Mesendoderm (in vitro differentiated cells): ENCODE data around the gene ARFGAP3.
A peak's percentile ranks its signal among the peaks of the same experiment; 100 is the strongest.

Source experiments
- DNase-seq: peaks from one replicate; pipeline ENCODE4 v3.0.0; 2013
- H2AK5ac ChIP-seq: 2 replicates; pipeline ENCODE4 v1.6.1; 2013; ENCODE audit warnings: low read length, inconsistent platforms
- H2BK120ac ChIP-seq: 2 replicates; pipeline ENCODE4 v1.6.1; 2013; ENCODE audit warnings: low read depth, mild to moderate bottlenecking, low read length, moderate library complexity, mixed read lengths
- H2BK15ac ChIP-seq: replicated peaks from 2 replicates; pipeline ENCODE4 v1.6.1; 2013; ENCODE audit warnings: low read depth, mild to moderate bottlenecking, moderate library complexity
- H2BK5ac ChIP-seq: 2 replicates; pipeline ENCODE4 v1.6.1; 2013; ENCODE audit warnings: low read length, inconsistent platforms
- H3K18ac ChIP-seq: 2 replicates; pipeline ENCODE4 v1.6.1; 2013; ENCODE audit warnings: mild to moderate bottlenecking, low read length, mixed read lengths
- H3K23ac ChIP-seq: one replicate; pipeline ENCODE4 v1.6.1; 2013; ENCODE audit warnings: low read length
- H3K27ac ChIP-seq: 2 replicates; pipeline ENCODE4 v1.5.1; 2013; ENCODE audit warnings: low read depth, mild to moderate bottlenecking, inconsistent platforms, low read length, moderate library complexity
- H3K27me3 ChIP-seq: 2 replicates; pipeline ENCODE4 v1.6.1; 2013; ENCODE audit warnings: low read length, control low read depth, mild to moderate bottlenecking, inconsistent platforms; ENCODE audit not compliant: insufficient read depth, poor library complexity
- H3K36me3 ChIP-seq: 2 replicates; pipeline ENCODE4 v1.6.1; 2013; ENCODE audit warnings: low read length, inconsistent platforms; ENCODE audit not compliant: control insufficient read depth, insufficient read depth
- H3K4ac ChIP-seq: one replicate; pipeline ENCODE4 v1.6.1; 2013; ENCODE audit warnings: low read depth, mild to moderate bottlenecking, low read length, moderate library complexity
- H3K4me1 ChIP-seq: 2 replicates; pipeline ENCODE4 v1.6.1; 2013; ENCODE audit warnings: low read depth, low read length, inconsistent platforms; ENCODE audit not compliant: control insufficient read depth
- H3K4me2 ChIP-seq: 2 replicates; pipeline ENCODE4 v1.6.1; 2013; ENCODE audit warnings: low read length
- H3K4me3 ChIP-seq: 2 replicates; pipeline ENCODE4 v1.5.1; 2013; ENCODE audit warnings: mild to moderate bottlenecking, low read length
- H3K56ac ChIP-seq: one replicate; pipeline ENCODE4 v1.6.1; 2013; ENCODE audit warnings: low read length
- H3K79me1 ChIP-seq: 2 replicates; pipeline ENCODE4 v1.6.1; 2013; ENCODE audit warnings: low read length, inconsistent platforms
- H3K79me2 ChIP-seq: 2 replicates; pipeline ENCODE4 v1.6.1; 2013; ENCODE audit warnings: mild to moderate bottlenecking, low read length; ENCODE audit not compliant: control insufficient read depth, insufficient read depth
- H3K9ac ChIP-seq: 2 replicates; pipeline ENCODE4 v1.6.1; 2013; ENCODE audit warnings: low read length, inconsistent platforms
- H4K5ac ChIP-seq: one replicate; pipeline ENCODE4 v1.6.1; 2013; ENCODE audit warnings: low read length
- H4K8ac ChIP-seq: one replicate; pipeline ENCODE4 v1.6.1; 2013; ENCODE audit warnings: low read depth, mild to moderate bottlenecking, control low read depth, low read length, moderate library complexity
- WGBS: extraction: QIAGEN DNeasy Blood & Tissue Kit; methylation state at CpG from one replicate; pipeline ENCODE4 v1.1.7; 2013; ENCODE audit warnings: low lambda C conversion rate, missing lambda C conversion rate; ENCODE audit not compliant: insufficient coverage; ENCODE audit errors: extremely low coverage; 5-methylcytosine and 5-hydroxymethylcytosine counted together

ARFGAP3 gene

GRCh38 chr22:42825796-42826195, 31.3 kb downstream of the ARFGAP3 start:
- Histone ChIP-seq H3K79me2 (no peaks in the 10 kb centered on the region), H3K79me1 (no peaks in the 10 kb centered on the region), H3K18ac (no peak overlapping the region), H3K4me3 (no peak overlapping the region), H3K27ac (no peak overlapping the region), H3K23ac (no peak overlapping the region), H3K56ac (no peak overlapping the region), H2BK120ac (no peak overlapping the region), H3K4me1 (no peaks in the 10 kb centered on the region), H3K4ac (no peak overlapping the region), H4K5ac (no peak overlapping the region), H2BK15ac (no peak overlapping the region), H3K4me2 (no peak overlapping the region), H2AK5ac (no peak overlapping the region), H2BK5ac (no peak overlapping the region), H4K8ac (no peak overlapping the region), H3K27me3 (no peaks in the 10 kb centered on the region), H3K9ac (no peak overlapping the region), H3K36me3 (no peaks in the 10 kb centered on the region)
- no peak for DNase-seq
- no CpG with 5 or more reads among the region's 3 CpGs for WGBS

DNA sequence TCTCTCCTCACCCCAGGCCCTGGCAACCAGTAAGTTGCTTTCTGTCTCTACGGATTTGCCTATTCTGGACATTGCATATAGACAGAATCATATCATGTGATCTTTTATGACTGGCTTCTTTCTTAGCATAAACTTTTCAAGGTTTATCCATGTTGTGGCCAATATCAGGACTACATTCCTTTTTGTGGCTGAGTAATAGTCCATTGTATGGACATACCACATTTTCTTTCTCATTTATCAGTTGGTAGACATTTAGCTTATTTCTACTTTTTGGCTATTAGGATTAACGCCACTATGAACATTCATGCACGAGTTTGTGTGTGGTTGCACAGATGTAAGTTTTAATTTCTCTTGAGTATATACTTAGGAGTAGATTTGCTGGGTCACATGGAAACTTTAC, 35.7 kb downstream of the ARFGAP3 start:
- no peak for DNase-seq
- no peak overlapping the region for H2BK15ac ChIP-seq
- WGBS: no CpG with 5 or more reads among the region's 3 CpGs
- no peak overlapping the region for H3K27ac ChIP-seq
- H3K4ac ChIP-seq: no peak overlapping the region
- H3K18ac ChIP-seq: no peak overlapping the region
- H3K4me2 ChIP-seq: no peak overlapping the region
- H3K56ac ChIP-seq: no peak overlapping the region
- H3K9ac ChIP-seq: no peak overlapping the region
- H3K4me3 ChIP-seq: no peak overlapping the region
- H2BK5ac ChIP-seq: no peak overlapping the region
- H3K27me3 ChIP-seq: no peaks in the 10 kb centered on the region
- no peak overlapping the region for H2AK5ac ChIP-seq
- no peak overlapping the region for H2BK120ac ChIP-seq
- no peak overlapping the region for H4K5ac ChIP-seq
- no peak overlapping the region for H3K23ac ChIP-seq
- no peaks in the 10 kb centered on the region for H3K79me1 ChIP-seq
- no peak overlapping the region for H4K8ac ChIP-seq
- no peaks in the 10 kb centered on the region for H3K36me3 ChIP-seq
- H3K79me2 ChIP-seq: no peaks in the 10 kb centered on the region
- no peaks in the 10 kb centered on the region for H3K4me1 ChIP-seq

GRCh38 chr22:42820045-42820763, 36.9 kb downstream of the ARFGAP3 start:
- Histone ChIP-seq H4K8ac (no peak overlapping the region), H3K23ac (no peak overlapping the region), H2BK15ac (no peak overlapping the region), H2BK5ac (no peak overlapping the region), H3K4me1 (no peaks in the 10 kb centered on the region), H3K4ac (no peak overlapping the region), H3K79me1 (no peaks in the 10 kb centered on the region), H3K27ac (no peak overlapping the region), H3K18ac (no peak overlapping the region), H3K79me2 (no peaks in the 10 kb centered on the region), H2AK5ac (no peak overlapping the region), H4K5ac (no peak overlapping the region), H3K9ac (no peak overlapping the region), H3K27me3 (no peaks in the 10 kb centered on the region), H3K4me3 (no peak overlapping the region), H3K56ac (no peak overlapping the region), H2BK120ac (no peak overlapping the region), H3K36me3 (no peaks in the 10 kb centered on the region), H3K4me2 (no peak overlapping the region)
- WGBS: no CpG with 5 or more reads among the region's 9 CpGs
- peak; percentile 37 for DNase-seq

GRCh38 chr22:42819412-42820044, 37.5 kb downstream of the ARFGAP3 start:
- H3K27ac ChIP-seq: no peak overlapping the region
- H3K23ac ChIP-seq: no peak overlapping the region
- H3K36me3 ChIP-seq: no peaks in the 10 kb centered on the region
- H3K18ac ChIP-seq: no peak overlapping the region
- no peak overlapping the region for H2BK15ac ChIP-seq
- no peak overlapping the region for H3K9ac ChIP-seq
- no peak overlapping the region for H3K56ac ChIP-seq
- no peak overlapping the region for H3K4ac ChIP-seq
- no CpG with 5 or more reads among the region's 9 CpGs for WGBS
- no peak overlapping the region for H2BK120ac ChIP-seq
- H3K79me1 ChIP-seq: no peaks in the 10 kb centered on the region
- H3K4me2 ChIP-seq: no peak overlapping the region
- H3K27me3 ChIP-seq: no peaks in the 10 kb centered on the region
- no peak overlapping the region for H4K8ac ChIP-seq
- H2AK5ac ChIP-seq: no peak overlapping the region
- no peaks in the 10 kb centered on the region for H3K79me2 ChIP-seq
- no peak overlapping the region for H2BK5ac ChIP-seq
- no peak for DNase-seq
- H4K5ac ChIP-seq: no peak overlapping the region
- H3K4me3 ChIP-seq: no peak overlapping the region
- H3K4me1 ChIP-seq: no peaks in the 10 kb centered on the region

- H2BK15ac ChIP-seq: no peak overlapping the region
- H3K36me3 ChIP-seq: no peaks in the 10 kb centered on the region
- H3K18ac ChIP-seq: no peak overlapping the region
- no peak overlapping the region for H4K5ac ChIP-seq
- no peaks in the 10 kb centered on the region for H3K27me3 ChIP-seq
- H3K79me2 ChIP-seq: no peaks in the 10 kb centered on the region
- no peaks in the 10 kb centered on the region for H3K4me1 ChIP-seq
- no peak overlapping the region for H3K4me3 ChIP-seq
- no peak overlapping the region for H3K4ac ChIP-seq
- no peak overlapping the region for H3K27ac ChIP-seq
- H2BK120ac ChIP-seq: no peak overlapping the region
- no peak overlapping the region for H2BK5ac ChIP-seq
- no CpG with 5 or more reads among the region's 3 CpGs for WGBS
- no peak overlapping the region for H3K23ac ChIP-seq
- H3K79me1 ChIP-seq: no peaks in the 10 kb centered on the region
- no peak overlapping the region for H3K4me2 ChIP-seq
- H4K8ac ChIP-seq: no peak overlapping the region
- no peak overlapping the region for H3K9ac ChIP-seq
- no peak overlapping the region for H3K56ac ChIP-seq
- H2AK5ac ChIP-seq: no peak overlapping the region
- no peak for DNase-seq
Observed at GRCh38 chr22:42817556-42817955, 39.5 kb downstream of the ARFGAP3 start.

DNA sequence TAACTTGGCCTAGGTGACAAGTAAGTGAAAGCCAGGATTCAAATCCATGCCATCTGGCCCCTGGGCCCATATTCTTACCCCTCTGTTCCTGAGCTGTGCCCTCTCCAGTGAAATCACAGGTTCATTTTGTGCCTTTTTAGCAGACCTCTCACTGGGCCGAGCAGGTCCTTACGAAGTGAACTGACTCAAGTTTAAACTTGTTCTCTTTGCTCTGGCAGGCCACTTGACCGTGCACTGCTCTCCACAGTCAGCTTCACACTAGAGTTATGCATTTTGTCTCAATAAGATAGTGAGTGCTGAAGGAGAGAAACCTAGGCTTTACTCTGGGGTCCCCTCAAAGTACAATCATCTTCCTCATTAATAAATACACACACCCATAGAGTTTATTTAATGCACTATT, 40.7 kb downstream of the ARFGAP3 start:
- Histone ChIP-seq H4K5ac (no peak overlapping the region), H3K36me3 (no peaks in the 10 kb centered on the region), H2BK120ac (no peak overlapping the region), H2BK5ac (no peak overlapping the region), H3K4me3 (no peak overlapping the region), H3K27ac (no peak overlapping the region), H2BK15ac (no peak overlapping the region), H3K4ac (no peak overlapping the region), H3K79me2 (no peaks in the 10 kb centered on the region), H3K4me2 (no peak overlapping the region), H3K23ac (no peak overlapping the region), H3K9ac (no peak overlapping the region), H3K56ac (no peak overlapping the region), H2AK5ac (no peak overlapping the region), H3K4me1 (no peaks in the 10 kb centered on the region), H3K79me1 (no peaks in the 10 kb centered on the region), H3K27me3 (no peaks in the 10 kb centered on the region), H3K18ac (no peak overlapping the region), H4K8ac (no peak overlapping the region)
- no CpG with 5 or more reads among the region's 3 CpGs for WGBS
- no peak for DNase-seq
